Activated B cell treated with CpG ODN at 0.5 μM for 24 hours (primary cell): ENCODE measurements around the gene IRF4. TPM values are rescaled to one million over a fixed set of nuclear protein-coding genes. Genes with fewer than 3 reads are reported as not detected.

Experiments
- ATAC-seq: fragments of 200-7000 bp; cut with Tn5 transposase; one replicate; pipeline ENCODE4 v1.10.0; 2021; ENCODE audit warnings: low read depth, mild to moderate bottlenecking, moderate library complexity
- CTCF ChIA-PET: fragments of 350-600 bp; sonication (Branson Sonifier 250); formaldehyde crosslinking; loops from one replicate; lab custom pipeline; 2021; ENCODE audit warnings: antibody characterized with exemption; lab: Charles Lee
- POLR2A ChIA-PET: fragments of 350-600 bp; sonication (Branson Sonifier 250); formaldehyde crosslinking; loops from one replicate; lab custom pipeline; 2021; ENCODE audit warnings: antibody characterized with exemption; lab: Charles Lee
- DNase-seq: peaks from one replicate; pipeline ENCODE4 v3.0.0; 2022
- H3K27ac Mint-ChIP-seq: one replicate; pipeline ENCODE4 v1.8.0; 2020; ENCODE audit warnings: mixed read lengths
- H3K27me3 Mint-ChIP-seq: one replicate; pipeline ENCODE4 v1.8.0; 2021; ENCODE audit warnings: mixed read lengths
- H3K36me3 Mint-ChIP-seq: one replicate; pipeline ENCODE4 v1.8.0; 2021; ENCODE audit warnings: low read depth, mixed read lengths
- H3K4me1 Mint-ChIP-seq: one replicate; pipeline ENCODE4 v1.8.0; 2021; ENCODE audit warnings: mixed read lengths
- H3K4me3 Mint-ChIP-seq: one replicate; pipeline ENCODE4 v1.8.0; 2020; ENCODE audit warnings: mild to moderate bottlenecking, mixed read lengths
- H3K9me3 Mint-ChIP-seq: one replicate; pipeline ENCODE4 v1.8.0; 2020; ENCODE audit warnings: mixed read lengths
- CTCF ChIP-seq: fragments of 200-600 bp; IDR thresholded peaks from one replicate; pipeline ENCODE4 v1.8.0; 2022; ENCODE audit warnings: antibody characterized with exemption, mild to moderate bottlenecking
- intact Hi-C: fragments of 100-400 bp; cut with micrococcal nuclease; formaldehyde crosslinking; loops from one replicate; pipeline ENCODE4 v1.15.1; 2024
- total RNA-seq: library from RNA; stranded (reverse); gene quantifications from 2 replicates; pipeline ENCODE4 v1.2.3, GENCODE V29; 2022

Gene IRF4
- total RNA-seq, 1 donor from 2014 or later = 417 TPM

DNA sequence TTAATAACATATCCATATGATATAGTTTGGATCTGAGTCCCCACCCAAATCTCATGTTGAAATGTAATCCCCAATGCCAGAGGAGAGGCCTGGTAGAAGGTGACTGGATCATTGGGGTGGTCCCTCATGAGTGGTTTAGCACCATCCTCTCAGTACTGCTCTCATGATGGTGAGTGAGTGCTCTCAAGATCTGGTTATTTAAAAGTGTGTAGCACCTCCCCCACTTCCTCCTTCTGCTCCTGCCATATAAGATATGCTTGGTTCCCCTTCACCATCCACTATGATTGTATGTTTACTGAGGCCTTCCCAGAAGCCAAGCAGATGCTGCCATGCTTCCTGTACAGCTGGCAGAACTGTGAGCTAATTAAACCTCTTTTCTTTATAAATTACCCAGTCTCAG is 22.9 kb downstream of the IRF4 start:
- ChIA-PET CTCF (no interaction called here), POLR2A (interaction anchor here (0.6 to 2.0 kb wide), 5 partner anchors 8 to 221 kb away, joined by 3 to 5 read pairs (median 3); no protein-coding TSS in a partner anchor)
- peak; percentile 67 for ATAC-seq
- intact Hi-C loops = no loop called here
- Mint-ChIP-seq H3K36me3 (peaks cover 77% of the 10 kb centered on the region), H3K27me3 (no peaks in the 10 kb centered on the region), H3K27ac (peak overlapping the region; percentile 19), H3K9me3 (peaks cover 37% of the 10 kb centered on the region), H3K4me1 (peaks cover 11% of the 10 kb centered on the region), H3K4me3 (no peak overlapping the region)
- DNase-seq = no peak
- no peak for TF ChIP-seq CTCF

- ChIA-PET POLR2A (interaction anchor here (1.1 to 1.4 kb wide), 2 partner anchors 10 to 221 kb away, joined by 3 to 5 read pairs; no protein-coding TSS in a partner anchor), CTCF (no interaction called here)
- ATAC-seq = no peak
- no peak for DNase-seq
- Mint-ChIP-seq H3K9me3 (peaks cover 37% of the 10 kb centered on the region), H3K27ac (no peak overlapping the region), H3K4me3 (no peak overlapping the region), H3K36me3 (peaks cover 71% of the 10 kb centered on the region), H3K27me3 (no peaks in the 10 kb centered on the region), H3K4me1 (peaks cover 11% of the 10 kb centered on the region)
- TF ChIP-seq CTCF = no peak
- intact Hi-C loops = no loop called here
Observed at GRCh38 chr6:415087-415486, 23.5 kb downstream of the IRF4 start.

GRCh38 chr6:421211-421610 is 29.7 kb downstream of the IRF4 start:
- ATAC-seq (no peak), DNase-seq (no peak)
- no peak overlapping the region for H3K4me3 Mint-ChIP-seq
- peaks cover 13% of the 10 kb centered on the region for H3K36me3 Mint-ChIP-seq
- CTCF ChIA-PET = no interaction called here
- peaks cover 16% of the 10 kb centered on the region for H3K9me3 Mint-ChIP-seq
- POLR2A ChIA-PET = interaction anchor here (1.0 kb wide), 1 partner anchor 22 kb away, joined by 4 read pairs; no protein-coding TSS in a partner anchor
- TF ChIP-seq CTCF = no peak
- peaks cover 15% of the 10 kb centered on the region for H3K4me1 Mint-ChIP-seq
- H3K27ac Mint-ChIP-seq = no peak overlapping the region
- no peaks in the 10 kb centered on the region for H3K27me3 Mint-ChIP-seq
- intact Hi-C loops = no loop called here

DNA sequence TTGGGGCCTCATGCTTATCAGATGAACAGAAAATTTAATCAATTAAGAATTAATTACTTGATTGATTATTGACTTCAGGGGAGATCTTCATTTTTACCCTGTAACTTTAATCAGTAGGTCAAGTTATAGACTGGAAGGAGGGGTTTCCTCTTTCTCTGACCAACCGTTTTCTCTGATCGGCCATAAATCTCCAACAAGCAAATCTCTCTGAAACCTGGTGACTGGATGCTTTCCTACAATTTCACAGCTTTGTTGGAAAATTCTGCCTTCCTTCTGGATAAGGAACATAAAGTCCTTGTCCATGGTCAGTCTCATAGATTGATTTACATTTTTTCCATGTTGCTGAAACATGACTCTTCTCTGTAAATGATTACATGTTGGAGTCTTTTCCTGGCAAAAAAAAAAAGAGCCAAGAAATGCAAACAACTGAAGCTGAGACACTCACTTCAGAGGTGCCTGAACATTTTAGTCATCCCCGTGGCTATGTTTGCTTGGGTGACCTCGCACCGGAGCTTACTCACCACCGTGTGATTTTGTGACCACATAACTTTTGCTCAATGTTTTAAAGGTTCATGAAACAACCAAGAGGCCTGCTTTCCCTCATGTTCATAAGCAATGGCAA is 31.0 kb downstream of the IRF4 start:
- intact Hi-C loops = loop anchor here (1.0 kb wide), 1 partner anchor 12 kb away; no protein-coding TSS in a partner anchor
- Mint-ChIP-seq H3K27me3 (no peaks in the 10 kb centered on the region), H3K9me3 (peaks cover 5% of the 10 kb centered on the region), H3K27ac (peak overlapping the region; percentile 75), H3K4me3 (peak overlapping the region; percentile 7), H3K36me3 (peaks cover 2% of the 10 kb centered on the region), H3K4me1 (peaks cover 15% of the 10 kb centered on the region)
- ChIA-PET POLR2A (interaction anchor here (0.6 to 1.2 kb wide), 18 partner anchors 9 to 365 kb away, joined by 3 to 10 read pairs (median 5); partner anchors contain the start of gene IRF4), CTCF (interaction anchor here (0.7 kb wide), 1 partner anchor 195 kb away, joined by 4 read pairs; no protein-coding TSS in a partner anchor)
- ATAC-seq (peak; percentile 96), DNase-seq (no peak)
- TF ChIP-seq CTCF = no peak

GRCh38 chr6:423055-423798 is 31.7 kb downstream of the IRF4 start:
- ChIA-PET CTCF (interaction anchor here (0.7 kb wide), 1 partner anchor 196 kb away, joined by 4 read pairs; no protein-coding TSS in a partner anchor), POLR2A (interaction anchor here (0.6 to 1.2 kb wide), 18 partner anchors 8 to 365 kb away, joined by 3 to 10 read pairs (median 5); partner anchors contain the start of gene IRF4)
- intact Hi-C loops = no loop called here
- Mint-ChIP-seq H3K4me1 (peaks cover 15% of the 10 kb centered on the region), H3K27ac (peak overlapping the region; percentile 75), H3K4me3 (no peak overlapping the region), H3K9me3 (peaks cover 5% of the 10 kb centered on the region), H3K36me3 (peaks cover 1% of the 10 kb centered on the region), H3K27me3 (no peaks in the 10 kb centered on the region)
- TF ChIP-seq CTCF = no peak
- ATAC-seq (peak; percentile 16), DNase-seq (no peak)
